Suppressor macrophage treated with lipopolysaccharide for 4 hours (primary cell): ENCODE data around the gene SLC8B1.
A peak's percentile ranks its signal among the peaks of the same experiment; 100 is the strongest.
"Not testable (repeated sequence)": the region's sequence is repeated elsewhere in the genome, so short reads cannot be mapped to it uniquely, and the experiment has no call there.

ENCODE experiments used
- DNase-seq: peaks from one replicate; pipeline ENCODE4 v3.0.0-alpha.2; 2020

SLC8B1 gene

GRCh38 chr12:113354192-113354591 is 19.3 kb upstream of the SLC8B1 start:
- DNase-seq = not testable (repeated sequence)

DNA sequence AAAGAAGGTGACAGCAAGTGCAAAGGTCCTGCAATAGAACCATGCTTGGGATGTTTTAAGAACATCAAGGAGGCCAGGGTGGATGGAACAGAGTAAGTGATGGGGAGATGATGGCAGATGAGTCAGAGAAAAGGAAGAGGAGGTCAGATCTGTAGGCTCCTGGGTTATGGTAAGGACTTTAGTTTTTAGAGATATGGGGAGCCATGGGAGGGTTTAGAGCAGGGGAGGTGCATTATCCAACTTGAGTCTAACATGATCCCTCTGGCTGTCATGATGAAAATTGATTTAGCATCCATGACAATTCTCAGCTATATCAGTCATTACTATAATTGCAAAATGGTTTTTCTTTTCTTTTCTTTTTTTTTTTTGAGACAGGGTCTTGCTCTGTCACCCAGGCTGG is 16.2 kb upstream of the SLC8B1 start:
- DNase-seq = no peak

GRCh38 chr12:113348849-113349536 is 14.1 kb upstream of the SLC8B1 start:
- DNase-seq = no peak

DNA sequence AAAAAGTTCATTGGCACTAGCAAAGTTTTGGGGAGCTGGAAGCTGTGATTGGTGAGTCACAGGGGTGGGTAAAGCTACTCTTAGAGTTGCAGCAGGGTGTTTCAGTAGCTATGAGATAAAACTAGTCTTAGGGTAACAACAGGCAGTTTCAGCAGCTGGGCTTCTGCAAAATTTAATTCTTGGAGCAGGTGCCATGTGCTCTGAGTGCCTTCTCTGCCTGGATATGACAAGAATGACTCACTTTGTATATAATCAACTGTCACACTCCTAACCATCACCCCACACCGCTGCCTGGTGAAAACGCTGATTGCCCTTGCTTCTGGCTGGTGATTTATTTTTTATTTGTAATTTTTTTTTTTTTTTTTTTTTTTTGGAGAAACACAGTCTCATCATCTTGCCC is 13.0 kb upstream of the SLC8B1 start:
- no peak for DNase-seq

DNA sequence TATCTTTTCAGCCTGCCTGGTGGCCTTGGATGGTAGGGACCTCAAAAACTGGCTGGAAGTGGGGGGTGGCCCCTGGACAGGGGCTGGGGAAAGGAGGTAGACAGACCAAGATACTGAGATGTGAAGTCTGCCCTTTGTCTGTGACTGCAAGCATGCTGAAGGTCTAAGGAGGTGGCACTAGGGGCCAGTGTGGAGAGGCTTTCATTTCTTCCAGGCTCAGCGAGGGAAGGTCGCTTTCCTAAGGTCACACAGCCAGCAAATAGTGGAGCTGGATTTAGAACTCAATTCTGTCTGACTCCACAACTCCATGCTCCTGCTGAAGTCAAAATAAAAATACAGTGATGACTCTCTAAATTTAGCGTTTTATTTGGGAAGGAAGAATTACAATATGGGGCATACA is 12.2 kb upstream of the SLC8B1 start:
- no peak for DNase-seq

GRCh38 chr12:113346353-113346752 is 11.4 kb upstream of the SLC8B1 start:
- DNase-seq = peak; percentile 60

DNA sequence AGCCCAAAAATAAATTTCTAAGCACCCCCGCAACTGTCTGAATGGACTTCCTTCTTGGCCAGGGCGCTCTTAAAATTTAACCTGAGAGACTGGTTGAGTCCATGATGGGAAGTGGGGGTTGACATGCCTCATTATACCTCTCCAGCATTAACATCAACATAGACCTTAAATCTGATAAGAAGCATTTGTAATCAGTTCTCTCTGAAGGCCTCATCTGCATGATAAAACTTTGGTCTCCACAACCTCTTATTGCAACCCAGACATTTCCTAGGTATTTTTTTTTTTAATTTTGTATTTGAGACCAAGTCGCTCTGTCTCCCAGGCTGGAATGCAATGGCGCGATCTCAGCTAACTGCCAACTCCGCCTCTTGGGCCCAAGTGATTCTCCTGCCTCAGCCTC is 10.4 kb upstream of the SLC8B1 start:
- no peak for DNase-seq

GRCh38 chr12:113341535-113341934 is 6.6 kb upstream of the SLC8B1 start:
- peak; percentile 57 for DNase-seq

GRCh38 chr12:113340061-113340460 is 5.2 kb upstream of the SLC8B1 start:
- no peak for DNase-seq

DNA sequence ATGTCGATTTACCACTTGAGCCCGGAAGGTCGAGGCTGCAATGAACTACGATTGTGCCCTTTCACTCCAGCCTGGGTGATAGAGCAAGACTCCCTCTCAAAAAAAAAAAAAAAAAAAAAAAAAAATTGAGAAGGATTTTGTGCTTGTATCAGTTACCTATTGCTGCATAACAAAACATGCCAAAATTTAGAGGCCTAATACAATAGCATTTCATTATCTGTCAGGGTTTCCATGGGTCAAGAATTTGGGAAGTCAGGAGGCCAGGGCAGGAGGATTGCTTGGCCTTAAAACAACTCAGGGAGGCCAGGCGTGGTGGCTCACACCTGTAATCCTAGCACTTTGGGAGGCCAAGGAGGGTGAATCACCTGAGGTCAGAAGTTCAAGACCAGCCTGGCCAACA is 4.6 kb upstream of the SLC8B1 start:
- DNase-seq = no peak

DNA sequence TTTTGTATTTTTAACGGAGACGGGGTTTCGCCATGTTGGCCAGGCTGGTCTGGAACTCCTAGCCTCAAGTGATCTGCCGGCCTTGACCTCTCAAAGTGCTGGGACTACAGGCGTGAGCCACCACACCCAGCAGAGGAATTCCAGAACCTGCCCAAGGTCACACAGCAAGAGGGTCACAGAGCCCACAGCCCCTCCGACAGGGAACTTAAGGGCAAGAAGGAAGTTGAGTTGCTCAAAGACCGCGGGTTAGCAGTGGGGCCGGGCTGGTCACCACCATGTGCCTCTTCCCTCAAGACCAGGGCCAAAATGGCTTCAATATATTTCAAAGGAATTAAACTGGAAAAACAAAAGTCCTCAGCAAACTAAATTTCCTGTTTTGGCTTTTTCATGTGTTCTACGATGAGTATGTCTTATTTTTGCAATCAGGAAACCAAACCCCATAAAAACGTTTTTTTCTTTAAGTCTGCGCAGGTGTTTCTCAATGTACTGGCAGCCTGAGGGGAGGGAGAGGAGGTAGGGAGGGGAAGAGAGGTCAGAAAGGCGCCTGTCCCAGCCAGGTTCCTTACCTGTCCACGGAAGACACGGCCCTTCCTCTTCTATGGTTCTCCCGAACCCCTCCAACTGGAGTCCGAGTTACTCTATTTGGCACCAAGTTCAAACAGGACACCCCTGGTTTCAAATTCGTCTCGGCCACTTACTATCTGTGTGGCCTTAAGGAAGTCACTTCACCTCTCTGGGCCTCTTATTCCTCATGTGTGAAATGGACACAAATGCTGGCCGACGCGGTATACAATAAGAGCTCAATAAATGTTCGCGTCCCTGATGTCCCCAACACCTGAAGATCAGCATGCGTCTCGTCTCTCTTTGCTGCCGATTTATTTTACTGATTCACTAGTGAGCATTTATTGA is 778 bp downstream of the SLC8B1 start:
- peak; percentile 72 for DNase-seq

DNA sequence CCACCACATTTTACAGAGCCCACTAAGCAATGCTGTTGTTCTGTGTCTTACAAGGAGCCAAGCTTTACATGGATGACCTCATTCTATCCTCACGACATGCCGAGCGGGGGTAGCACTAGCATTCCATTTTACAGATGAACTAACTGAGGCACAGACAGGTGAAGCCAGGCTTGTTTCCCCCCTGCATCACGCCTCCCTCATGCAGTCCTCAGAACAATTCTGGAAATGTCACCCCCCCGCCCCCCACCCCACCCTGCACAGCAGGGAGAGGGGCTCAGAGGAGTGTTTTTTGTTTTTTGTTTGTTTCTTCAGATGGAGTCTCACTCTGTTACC is 1.5 kb downstream of the SLC8B1 start:
- no peak for DNase-seq

- DNase-seq = peak; percentile 30
These were observed 2.1 kb downstream of the SLC8B1 start for GRCh38 chr12:113332688-113333417.

- DNase-seq = no peak
These were observed 4.4 kb downstream of the SLC8B1 start for GRCh38 chr12:113330505-113330904.

DNA sequence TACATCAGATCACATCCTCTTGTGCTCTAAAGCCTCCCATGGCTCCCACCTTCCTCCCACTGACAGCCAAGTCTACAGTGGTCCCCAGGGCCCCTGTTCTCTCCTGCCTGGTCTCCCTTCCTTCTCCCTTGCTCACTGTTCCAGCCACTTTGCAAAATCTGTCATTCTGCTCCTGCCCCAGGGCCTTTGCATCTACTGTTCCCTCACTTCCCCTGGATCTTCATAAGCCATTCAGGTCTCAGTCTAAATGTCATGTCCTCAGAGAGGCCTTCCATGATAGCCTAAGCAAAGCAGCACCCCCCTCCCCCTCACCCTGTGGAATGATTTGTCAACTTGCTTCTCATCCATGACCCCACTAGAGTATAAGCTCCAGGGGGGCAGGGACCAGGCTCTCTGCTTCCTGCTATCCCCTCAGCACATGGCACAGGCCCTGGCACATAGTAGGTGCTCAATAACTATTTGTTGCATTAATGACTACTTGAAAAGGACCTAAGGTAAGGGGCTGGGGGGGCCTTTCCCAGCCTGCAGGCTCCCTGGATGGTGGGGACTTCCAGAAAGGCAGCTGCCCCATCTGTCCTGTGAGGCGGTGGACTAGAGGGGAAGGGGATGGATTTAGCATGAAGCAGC is 5.0 kb downstream of the SLC8B1 start:
- no peak for DNase-seq

DNA sequence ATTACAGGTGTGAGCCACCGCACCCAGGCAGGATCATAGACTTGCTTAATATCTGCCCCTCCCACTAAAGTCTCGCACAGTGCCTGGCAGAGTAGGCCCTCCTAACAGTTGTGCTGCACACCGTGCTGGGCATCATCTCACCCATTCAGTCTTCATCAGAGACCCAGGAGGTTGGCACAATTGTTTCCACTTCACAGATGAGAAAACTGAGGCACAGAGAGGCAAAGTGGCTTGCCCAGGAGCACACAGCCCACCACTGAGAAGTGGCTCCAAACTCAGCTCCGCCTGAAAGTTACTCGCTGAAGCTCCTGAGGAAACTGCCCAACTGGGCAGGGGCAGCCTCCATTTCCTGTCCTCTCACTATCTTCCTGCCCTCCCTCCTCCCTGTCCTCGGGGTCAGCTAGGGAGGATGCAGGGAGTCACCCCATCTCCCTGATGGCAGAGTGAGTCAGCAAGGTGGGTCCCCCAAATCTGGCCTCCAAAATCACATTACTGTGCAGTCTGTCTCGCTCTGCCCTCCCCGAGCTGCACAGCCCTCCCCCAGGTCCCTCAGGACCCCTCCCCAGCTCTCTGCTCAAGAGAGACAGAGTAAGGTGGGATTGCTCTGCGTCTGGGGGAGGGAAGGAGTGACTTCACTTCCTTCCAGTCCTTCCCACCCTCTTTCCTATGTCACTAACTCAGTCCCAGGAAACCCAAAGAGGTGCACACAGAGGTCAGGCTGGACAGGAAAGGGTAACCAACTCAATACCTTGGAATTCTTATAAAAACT is 5.7 kb downstream of the SLC8B1 start:
- no peak for DNase-seq

DNA sequence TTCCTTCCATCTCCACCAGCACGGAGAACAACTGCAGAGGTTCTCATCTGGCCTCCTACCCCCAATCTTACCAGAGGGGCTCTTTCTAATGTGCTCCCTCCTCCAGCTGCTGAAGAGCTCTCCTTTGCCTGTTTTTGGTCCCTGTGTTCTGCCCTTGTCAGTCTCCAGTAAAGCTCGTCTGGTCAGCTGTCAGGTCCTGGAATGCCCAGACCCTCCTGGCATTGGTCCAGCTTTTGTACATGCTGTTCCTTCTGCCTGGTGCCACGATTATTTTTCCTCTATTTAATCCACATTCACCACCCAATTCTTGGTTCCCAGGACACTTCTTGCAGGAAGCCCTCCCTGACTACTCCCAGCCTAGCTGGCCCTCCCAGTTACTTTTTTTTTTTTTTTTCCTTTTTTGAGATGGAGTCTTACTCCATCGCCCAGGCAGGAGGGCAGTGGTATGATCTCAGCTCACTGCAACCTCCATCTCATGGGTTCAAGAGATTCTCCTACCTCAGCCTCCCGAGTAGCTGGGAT is 6.5 kb downstream of the SLC8B1 start:
- DNase-seq = no peak

DNA sequence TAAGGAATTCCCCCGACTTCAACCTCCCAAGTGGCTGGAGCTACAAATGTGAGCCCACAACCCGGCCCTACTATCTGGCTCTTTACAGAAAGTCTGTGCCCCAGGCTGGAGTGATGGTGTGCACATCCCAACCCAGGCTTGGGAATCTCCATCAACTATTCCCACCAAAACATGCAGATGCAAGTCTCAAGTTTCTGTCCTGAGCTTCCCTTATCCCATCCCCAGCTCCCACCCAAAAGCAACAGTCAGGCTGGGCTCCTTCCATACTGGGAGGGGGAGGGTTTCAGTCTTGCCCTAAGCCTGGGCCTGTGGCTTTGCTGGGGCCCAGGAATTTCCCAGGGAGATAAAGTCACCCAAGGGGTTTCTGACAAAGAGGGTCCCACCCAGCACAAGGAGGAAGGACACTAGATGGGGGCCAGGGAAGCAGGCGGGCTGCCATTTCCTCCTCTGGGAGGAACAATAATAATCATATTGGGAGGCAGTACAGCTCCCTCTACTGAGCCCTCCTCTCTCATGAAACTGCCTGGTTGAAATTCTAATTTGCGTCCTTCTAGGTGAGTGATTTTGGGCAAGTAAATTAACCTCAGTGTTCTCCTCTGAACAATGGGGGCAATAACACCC is 8.0 kb downstream of the SLC8B1 start:
- no peak for DNase-seq

- DNase-seq = no peak
These were observed 9.0 kb downstream of the SLC8B1 start for GRCh38 chr12:113325916-113326315.

- peak; percentile 90 for DNase-seq
These were observed 12.6 kb downstream of the SLC8B1 start for GRCh38 chr12:113322343-113322742.

GRCh38 chr12:113320401-113320800 is 14.5 kb downstream of the SLC8B1 start:
- no peak for DNase-seq
